Measurements from ENCODE around the gene PTX3.

DNA sequence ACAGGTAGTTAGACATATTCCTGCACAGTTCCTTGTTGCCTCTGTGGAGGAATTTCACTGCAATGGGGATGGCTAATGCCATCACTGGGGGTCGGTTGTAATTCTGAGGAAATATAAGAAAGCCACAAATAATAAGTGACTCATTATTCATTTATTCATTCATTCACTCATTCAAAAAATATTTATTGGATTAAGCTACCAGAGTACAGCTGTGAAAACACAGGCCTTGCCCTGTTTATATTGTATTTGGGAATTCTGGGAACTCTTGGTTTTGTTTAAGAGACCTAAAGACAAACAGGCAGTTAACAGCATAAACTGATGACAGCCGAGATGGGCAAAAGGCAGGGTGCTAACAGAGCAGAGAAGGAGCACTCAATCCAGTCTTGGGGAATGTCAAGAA, 23.6 kb downstream of the PTX3 start:
- TF ChIP-seq, protein P1, sequence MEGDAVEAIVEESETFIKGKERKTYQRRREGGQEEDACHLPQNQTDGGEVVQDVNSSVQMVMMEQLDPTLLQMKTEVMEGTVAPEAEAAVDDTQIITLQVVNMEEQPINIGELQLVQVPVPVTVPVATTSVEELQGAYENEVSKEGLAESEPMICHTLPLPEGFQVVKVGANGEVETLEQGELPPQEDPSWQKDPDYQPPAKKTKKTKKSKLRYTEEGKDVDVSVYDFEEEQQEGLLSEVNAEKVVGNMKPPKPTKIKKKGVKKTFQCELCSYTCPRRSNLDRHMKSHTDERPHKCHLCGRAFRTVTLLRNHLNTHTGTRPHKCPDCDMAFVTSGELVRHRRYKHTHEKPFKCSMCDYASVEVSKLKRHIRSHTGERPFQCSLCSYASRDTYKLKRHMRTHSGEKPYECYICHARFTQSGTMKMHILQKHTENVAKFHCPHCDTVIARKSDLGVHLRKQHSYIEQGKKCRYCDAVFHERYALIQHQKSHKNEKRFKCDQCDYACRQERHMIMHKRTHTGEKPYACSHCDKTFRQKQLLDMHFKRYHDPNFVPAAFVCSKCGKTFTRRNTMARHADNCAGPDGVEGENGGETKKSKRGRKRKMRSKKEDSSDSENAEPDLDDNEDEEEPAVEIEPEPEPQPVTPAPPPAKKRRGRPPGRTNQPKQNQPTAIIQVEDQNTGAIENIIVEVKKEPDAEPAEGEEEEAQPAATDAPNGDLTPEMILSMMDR (IDR thresholded peaks at IDR 0.05; ENCODE audit: low read length), result no peak
- no peak for TF ChIP-seq EZH2 (IDR thresholded peaks at IDR 0.05; ENCODE audit: borderline replicate concordance, low read length)

Data from OCI-LY1 (cell line).